NCI-H69 (cell line): ENCODE measurements around the gene IMMP2L.
"Not testable (repeated sequence)": the region's sequence is repeated elsewhere in the genome, so short reads cannot be mapped to it uniquely, and the experiment has no call there.

ENCODE experiments used
- DNase-seq: peaks from one replicate; lab custom pipeline; 2025; lab: John Stamatoyannopoulos, UW

IMMP2L gene

DNA sequence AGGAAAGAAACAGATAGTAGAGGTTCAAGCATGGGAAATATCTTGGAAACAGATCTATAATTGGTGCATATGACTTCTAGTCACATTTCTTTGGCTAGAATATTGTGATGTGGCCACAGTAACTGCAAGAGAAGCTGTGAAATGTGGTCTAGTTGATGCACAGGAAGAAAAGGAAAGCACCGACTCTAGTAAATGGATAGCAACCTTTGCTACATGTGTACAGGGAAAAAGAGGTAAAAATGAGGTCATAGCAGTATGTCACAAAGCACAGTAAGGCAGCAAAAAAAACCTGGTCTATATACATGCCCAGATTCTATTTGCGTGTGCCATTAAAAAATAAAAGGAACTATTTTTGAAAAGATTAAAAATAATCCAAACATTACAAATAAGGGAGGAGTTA is 573.9 kb downstream of the IMMP2L start:
- DNase-seq = no peak

DNA sequence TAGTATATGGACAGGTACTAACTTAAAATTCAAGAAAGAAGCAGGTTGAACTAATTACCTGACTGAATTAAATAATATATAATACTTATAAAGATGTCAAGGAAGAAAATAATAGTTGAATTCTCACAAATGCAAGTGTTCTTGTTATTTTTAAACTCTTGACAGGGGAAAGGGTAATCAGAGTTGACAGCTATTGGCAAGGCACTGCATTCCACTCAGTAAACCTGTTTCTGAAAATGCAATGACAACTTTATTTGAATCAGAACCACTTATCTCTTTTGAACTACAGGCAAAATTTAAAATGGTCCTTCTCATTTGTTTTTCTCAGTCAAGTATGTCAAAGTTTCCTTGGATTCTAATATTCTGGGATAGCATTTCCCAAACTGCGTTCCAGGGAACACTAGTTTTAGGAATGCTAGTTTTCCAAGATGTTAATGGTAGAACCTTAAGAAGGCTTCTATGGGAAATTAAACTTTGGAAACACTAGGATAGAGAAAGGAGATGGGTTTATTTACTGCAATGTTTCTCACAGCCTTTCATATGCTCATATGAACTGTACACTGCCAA is 575.1 kb downstream of the IMMP2L start:
- no peak for DNase-seq

DNA sequence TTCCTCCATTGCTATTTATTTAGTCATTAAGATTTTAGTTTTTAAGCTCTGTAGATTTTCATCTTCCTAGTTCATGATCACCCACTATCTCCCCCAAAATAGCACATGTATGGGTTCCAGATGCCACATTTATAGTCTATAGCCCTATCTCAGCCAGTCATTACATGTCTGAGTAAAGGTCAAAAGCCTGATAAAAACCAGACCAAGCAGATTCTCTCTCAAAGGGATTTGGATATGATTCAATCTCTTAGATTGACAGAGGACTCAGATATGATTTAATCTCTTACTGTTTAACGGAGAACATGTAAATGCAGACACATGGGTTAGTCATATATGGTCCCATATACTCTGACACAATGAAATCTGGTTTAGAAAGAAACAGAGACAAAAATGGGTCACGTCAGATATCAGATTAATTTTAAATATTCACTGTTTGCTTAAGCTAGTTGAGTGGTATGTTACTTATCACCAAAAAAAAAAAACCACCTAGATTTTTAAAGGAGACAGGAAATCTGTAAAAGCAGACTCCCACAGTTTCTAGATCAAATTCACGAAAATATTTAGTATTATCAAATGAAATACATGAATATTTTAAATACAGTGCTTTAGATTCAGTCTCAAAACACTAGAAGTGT is 578.4 kb downstream of the IMMP2L start:
- DNase-seq = no peak

DNA sequence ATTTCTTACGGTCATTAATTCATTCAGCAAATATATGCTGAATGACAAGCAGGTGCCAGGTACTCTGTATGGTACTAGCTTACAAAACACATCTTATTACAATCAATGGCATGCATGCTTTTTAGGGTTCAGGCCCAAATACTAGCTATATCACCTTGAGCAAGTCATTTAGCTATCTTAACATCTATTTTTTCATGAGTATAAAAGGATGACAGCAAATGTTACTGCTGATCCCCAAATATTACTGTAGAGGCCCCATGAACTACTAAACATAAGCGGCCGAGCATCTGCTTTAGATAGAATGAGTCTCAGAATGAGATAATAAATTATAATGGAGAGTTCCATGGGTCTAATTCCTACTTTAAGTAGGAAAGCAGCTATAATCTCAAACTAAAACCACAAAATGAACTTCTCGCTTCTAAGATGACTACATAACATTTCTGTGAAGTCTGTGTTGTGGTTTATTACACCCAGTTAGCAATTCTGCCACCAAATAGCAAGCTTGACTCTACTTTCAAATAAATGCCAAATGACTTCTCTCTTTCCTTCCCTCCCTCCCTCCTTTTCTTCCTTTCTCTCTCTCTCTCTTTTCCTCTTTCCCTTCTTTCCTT is 585.1 kb downstream of the IMMP2L start:
- no peak for DNase-seq

DNA sequence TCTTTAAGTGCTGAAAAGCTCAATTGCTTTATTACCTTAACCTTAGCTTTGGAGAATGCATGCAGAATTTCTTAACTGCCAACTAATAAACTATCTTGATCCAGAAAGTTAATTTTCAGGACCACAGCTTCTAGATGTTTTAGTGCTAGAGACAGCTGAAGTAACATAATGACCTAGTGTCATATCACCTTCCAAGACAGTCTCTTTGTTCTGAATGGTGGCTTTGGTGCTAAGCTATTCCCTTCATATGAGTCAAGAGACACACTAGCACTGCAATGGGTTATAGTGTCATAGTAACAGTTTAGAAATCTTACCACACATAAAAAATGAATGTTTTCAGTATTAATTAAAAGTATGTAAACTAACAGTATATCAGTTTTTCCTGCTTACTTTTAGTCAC is 586.8 kb downstream of the IMMP2L start:
- DNase-seq = peak; percentile 43

DNA sequence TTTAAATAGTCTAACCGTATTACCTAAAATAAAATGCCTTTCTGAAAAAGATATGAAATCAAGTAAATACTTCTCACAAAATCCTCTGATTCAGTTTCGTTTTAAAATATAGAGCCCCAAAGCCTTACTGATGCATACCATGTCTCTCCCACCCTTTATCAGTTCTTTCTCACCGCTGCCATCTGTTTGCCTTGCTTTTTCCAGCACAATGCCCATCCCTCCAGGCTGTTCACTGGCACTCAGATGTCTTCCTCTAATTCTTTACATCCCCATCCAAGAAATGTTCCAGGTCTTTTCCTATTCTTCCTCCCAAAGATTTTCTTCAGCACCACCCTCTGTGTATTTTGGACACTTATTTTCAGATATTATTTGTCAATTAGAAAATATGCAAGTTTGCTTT is 587.9 kb downstream of the IMMP2L start:
- peak; percentile 81 for DNase-seq

DNA sequence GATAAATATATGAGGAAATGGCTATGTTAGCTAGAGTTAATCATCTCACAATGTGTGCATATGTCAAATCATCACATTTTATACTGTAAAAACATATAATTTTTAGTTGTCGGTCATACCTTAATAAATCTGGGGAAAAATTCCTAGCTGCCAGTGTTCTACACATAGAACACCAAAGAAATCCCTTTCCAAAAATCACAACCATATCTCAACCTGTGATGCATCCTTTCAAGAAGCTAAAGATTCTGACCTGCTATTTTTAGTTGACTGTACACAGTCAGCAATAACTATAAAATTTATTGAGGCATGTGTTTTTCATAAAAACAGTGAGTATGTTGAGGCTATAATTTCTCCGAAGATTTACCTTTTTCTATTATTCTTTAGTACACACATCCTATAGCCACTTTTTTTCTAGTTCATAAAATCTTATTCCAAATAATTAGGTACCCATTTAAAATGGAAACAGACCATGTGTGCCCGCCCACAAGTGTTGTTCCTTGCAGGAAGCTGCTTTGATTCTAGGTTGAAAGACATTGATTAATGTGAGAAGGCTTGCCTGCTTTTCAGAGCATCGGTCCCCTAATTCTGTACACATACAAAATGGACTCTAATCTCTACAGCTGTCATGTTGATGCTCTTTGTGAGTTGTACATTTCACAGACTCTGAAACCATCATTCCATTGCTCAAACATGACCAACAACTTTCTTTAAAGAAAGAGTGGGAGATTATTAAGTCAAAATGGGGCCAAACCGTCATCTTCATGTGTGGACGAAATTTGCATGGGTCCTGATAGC is 588.9 kb downstream of the IMMP2L start:
- DNase-seq = peak; percentile 89

DNA sequence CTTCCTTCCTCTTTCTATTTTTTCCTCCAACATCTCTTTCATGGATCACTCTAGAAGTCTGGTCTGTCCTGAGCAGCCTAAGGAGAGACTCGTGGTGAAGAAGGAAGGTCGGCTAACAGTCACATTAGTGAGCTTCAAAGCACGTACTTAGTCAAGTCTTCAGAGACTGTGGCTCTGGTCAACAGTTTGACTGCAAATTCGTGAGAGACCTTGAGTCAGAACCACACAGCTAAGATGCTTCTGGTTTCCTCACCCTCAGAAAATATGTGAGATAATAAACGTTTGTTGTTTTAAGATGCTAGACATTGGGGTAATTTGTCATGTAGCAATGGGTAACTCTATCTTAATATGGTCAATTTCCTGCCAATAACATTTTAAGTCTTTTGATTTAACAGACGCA is 597.5 kb downstream of the IMMP2L start:
- DNase-seq = no peak

DNA sequence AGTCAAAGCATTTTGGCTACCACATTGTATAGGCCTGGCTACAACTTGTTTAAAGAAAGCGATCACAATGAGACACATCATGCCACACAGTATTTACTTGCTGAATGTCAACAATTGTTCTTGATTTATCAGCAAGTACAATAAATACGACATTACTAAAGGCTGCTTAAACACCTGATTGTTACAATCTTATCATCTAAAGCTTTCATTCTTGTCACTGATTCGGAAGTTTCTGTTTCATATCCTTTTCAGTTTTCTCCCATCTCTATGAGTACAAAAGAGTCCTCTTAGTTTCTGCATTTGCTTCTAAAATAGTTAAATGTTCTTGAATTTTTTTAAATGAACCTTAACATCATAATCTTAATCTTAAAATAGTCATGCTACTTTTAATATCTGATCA is 599.5 kb downstream of the IMMP2L start:
- no peak for DNase-seq

DNA sequence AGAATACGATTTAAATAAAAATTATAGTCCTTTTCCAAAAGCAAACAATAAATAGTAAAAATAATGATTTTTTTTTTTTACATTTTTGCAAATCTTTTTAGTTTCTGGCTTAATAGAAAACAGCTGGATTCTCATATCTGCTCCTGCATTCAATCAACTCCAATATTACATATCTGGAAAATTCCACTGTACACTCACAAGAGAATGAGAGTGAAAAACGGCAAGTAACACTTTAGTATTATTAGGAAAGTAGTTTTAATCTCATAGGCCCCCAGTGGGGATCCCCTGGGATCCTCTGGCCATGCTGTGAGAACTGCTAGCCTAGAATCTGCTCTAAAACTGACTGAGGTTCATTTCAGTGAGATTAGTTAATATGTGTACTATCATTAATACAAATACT is 599.9 kb downstream of the IMMP2L start:
- DNase-seq = no peak

DNA sequence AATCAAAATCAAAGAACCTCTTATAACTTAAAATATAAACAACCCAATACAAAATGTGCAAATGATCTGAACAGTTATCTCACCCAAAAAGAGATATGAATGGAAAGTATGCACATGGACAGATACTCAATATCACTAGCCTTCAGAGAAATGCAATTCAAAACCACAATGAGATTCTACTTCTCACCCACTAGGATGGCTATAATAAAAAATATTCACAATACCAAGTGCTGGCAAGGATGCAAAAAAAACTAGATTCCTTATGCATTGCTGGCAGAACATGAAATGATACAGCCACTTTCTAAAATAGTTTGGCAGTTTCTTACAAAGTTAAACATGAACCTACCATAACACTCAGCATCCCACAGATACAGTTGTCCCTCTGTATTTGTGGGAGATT is 601.5 kb downstream of the IMMP2L start:
- DNase-seq = no peak

DNA sequence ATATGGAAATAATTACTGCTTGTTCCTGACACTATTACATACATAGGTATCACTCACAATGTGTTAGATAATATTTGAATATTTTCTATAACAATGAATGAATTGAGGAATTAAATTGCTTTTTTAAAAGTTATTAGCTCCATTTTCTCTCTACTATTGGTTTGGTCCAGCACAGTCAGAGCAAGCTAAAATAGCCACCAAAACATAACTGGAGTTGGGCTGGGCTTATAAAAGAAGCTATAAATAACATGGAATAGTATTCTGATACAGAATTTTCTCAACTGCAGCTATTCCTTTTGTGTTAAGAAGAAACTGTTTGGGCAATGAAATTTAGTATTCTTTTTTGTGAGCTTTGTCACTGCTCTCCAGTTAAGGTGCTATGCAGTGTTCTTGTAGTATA is 614.0 kb downstream of the IMMP2L start:
- no peak for DNase-seq

DNA sequence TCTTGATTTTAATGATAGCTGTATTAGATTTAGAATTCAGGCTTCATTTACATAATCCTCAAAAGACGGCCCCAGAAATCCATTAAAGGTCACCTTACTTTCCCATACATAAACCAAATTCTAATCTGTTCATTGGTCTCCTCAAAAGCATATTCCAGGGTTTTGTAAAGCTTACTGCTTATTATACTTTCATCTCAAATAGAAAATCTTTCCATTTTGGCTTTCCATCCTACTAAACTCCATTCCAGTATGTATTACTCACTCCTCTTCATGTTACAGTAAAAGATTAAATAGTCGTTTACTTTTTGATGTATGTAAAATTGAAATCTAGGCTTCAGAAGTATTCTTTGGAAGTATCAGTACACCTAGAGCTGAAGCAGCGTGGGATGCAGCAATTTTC is 614.9 kb downstream of the IMMP2L start:
- no peak for DNase-seq

DNA sequence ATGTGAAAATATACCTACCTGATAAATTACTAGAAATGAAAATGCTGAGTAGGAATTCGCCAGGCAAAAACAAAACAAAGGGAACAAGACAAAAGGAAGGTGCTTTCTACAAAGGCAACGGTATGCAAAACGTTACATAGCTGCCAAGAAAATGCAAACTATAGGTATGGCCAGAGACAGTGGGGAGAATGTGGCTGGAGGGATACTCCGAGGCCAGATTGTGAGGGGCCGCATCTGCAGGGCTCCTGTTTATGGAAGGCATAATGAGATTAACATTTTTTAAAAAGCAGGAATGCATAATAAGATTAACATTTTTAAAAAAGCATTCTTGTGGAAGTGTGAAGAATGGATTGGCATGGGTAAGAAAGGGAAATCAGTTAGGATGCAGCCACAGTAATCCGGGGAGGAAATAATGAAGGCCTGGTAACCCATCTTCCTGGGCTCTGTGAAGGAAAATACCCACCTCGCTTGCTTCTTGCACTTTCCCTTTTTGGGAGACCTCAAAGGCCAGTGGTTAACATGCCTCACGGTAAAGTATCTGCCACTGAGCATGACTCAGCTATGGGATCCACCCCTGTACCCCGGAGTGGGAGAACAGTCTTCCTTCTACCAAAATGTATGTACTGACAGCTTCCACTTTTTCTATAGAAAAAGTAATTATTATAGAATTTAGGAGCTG is 617.2 kb downstream of the IMMP2L start:
- no peak for DNase-seq

DNA sequence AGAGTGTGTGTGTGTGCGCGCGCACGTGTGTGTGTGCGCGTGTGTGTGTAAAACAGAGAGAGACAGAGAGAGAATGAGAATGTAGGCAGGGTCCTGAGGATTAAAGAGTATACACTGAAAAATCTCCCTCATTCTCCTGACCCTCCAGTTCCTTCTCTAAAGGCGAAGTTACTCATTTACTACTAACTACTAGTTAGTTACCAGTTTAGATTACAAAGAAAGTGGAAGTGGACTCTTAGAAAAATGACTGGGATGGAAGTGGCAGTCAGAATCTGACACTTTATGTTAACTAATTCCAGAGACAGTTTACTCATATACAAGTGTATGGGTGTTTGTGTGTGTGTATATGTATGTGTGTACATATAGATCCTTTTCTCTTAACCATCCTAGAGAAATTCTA is 617.8 kb downstream of the IMMP2L start:
- DNase-seq = no peak

DNA sequence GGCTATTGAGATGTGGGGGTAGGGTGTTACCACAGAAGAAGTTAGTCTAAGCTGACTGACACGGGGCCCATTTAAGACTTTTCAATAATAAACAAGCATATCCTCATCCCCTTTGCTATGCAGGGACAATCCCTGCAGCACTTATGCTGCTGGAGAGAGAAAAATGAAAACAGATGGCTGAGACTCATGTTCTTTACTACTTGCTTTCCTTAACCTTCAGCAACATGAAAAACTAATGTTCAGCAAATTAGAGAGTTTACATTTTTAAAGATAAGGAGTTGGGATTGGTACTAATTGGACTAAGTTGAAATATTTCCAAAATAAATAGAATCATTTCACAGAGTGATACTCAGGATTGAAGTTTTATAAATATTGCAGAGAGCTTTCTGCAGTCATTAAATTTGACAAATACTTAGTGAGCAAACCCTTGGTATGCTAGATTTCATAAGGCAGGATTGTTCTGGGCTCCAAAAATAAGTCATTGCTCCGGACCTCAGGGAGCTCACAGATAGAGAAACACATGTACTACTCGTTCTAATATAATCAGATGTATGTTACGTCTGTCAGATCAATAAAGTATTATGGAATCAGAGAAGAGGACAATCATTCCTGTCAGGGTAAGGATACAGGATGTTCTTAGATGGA is 618.5 kb downstream of the IMMP2L start:
- DNase-seq = no peak

DNA sequence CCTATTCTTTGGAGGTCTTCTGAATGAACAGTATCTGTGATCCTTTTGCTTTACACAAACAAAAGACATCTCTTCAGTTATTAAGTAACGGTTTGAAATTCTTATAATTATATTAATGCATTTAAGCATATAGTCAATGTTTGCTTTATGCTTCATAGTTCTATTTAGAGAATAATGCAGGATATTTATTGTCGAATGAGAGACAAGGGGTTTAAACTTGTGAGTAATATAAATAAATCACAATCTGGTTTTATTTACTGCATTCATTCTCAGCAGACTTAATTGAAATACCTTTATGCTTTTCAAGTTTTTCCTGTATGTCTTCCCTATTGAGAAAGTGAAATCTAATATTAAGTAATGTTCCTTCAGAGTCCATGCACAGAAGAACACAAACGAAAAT is 620.9 kb downstream of the IMMP2L start:
- no peak for DNase-seq

DNA sequence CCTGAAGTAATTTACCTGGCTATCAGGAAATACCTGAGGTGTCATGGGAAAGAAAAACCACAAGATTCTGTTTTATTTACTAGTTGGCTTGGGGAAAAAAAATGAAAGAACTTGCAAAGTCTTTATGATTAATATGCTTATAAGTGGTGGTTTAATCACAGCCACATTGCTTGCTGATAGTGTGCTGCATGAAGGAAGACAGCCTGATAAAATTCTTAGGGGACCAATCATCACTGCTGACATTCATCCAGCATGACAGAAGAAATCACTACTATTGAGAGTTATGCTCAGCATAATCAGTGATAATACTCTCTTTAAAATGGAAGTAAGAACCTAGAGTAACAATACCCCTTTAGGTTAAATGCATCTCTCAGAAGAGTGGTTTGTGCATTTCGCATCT is 621.5 kb downstream of the IMMP2L start:
- no peak for DNase-seq

DNA sequence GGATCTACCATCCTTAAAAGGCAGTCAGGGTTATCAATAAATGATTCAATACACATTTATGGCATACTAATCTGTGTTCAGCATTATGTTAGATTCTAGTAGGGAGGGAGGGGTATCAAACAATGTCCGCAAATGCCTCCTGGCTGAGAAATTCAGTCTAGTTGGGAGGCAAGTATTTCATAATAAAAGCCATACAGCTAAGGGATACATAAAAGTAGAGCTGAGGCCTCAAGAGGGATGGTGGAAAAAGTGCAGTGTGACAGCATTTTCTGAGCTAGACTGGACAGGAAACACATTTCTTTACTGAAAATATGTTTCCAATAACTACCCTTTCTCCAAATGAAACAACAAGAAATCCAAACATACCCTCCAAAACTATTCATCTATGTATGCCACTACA is 624.1 kb downstream of the IMMP2L start:
- no peak for DNase-seq

DNA sequence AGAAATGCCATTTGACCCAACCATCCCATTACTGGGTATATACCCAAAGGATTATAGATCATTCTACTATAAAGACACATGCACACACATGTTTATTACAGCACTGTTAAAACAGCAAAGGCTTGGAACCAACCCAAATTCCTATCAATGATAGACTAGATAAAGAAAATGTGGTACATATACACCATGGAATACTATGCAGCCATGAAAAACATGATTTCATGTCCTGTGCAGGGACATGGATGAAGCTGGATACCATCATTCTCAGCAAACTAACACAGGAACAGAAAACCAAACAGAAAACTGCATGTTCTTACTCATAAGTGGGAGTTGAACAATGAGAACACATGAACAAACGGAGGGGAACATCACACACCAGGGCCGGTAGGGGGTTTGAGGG is 625.6 kb downstream of the IMMP2L start:
- DNase-seq = not testable (repeated sequence)

DNA sequence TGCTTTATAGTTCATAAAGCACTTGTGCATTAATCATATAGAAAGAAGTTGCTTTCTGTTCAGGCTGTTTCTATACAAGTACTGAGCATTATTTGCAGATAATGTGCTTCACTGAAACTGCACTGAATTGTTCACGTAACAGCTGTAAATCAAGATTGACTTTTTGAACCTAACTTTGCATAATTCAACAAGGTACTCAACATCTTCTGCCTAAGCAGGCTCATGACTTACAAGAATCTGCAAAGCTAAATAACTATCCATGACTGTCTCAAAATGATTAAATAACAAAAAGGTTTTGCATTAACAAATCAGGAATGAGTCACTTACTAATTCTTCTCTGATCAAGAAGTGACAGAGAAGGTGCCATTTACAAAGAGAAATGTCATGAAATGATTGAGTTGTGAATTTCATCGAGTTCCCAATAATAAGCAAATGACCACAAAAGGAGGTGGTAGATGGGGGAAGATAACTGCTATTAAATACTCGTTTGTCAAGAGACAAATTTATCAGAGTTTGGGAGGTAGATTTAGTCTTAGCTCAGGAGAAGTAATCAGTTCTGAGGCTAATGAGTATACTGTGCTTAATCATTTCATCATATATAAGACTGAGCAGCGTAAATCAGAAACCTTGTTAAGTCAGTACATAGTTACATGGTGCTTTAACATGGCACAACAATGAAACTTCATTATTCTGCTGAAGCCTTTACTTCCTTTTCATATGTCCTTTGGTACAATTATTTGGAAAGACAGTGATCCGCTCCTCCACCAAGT is 632.6 kb downstream of the IMMP2L start:
- DNase-seq = no peak
